H1 (cell line): ENCODE measurements around the gene ZBTB7B. TPM values are rescaled to one million over a fixed set of nuclear protein-coding genes. Genes with fewer than 3 reads are reported as not detected.
A peak's percentile ranks its signal among the peaks of the same experiment; 100 is the strongest.

Source experiments
- CTCF ChIA-PET: fragments of 300-600 bp; sonication (Branson Sonifier 250); formaldehyde crosslinking; loops from one replicate; lab custom pipeline; 2021; ENCODE audit not compliant: partially characterized antibody; lab: Charles Lee
- POLR2A ChIA-PET: fragments of 300-600 bp; sonication (Branson Sonifier 250); formaldehyde crosslinking; loops from one replicate; lab custom pipeline; 2021; ENCODE audit warnings: inconsistent platforms; ENCODE audit not compliant: partially characterized antibody; lab: Charles Lee
- DNase-seq, 2 experiments: peaks; one replicate each; pipeline versions ENCODE4 v3.0.0 to v3.0.0-alpha.2; 2010 to 2022; ENCODE audit warnings: low spot score in 2 of 2, low read depth in 1 of 2, mixed read lengths in 1 of 2
- FAIRE-seq: peaks from 2 replicates; lab custom pipeline; 2011; peaks lifted over from hg19 to GRCh38; lab: Jason Lieb, UNC
- H2AFZ ChIP-seq: 2 replicates; pipeline ENCODE4 v1.8.1; 2012; ENCODE audit warnings: low read length, inconsistent platforms
- H2AK5ac ChIP-seq: 2 replicates; pipeline ENCODE4 v1.6.1; 2013; ENCODE audit warnings: low read depth, low read length
- H2BK120ac ChIP-seq: replicated peaks from 2 replicates; pipeline ENCODE3; 2013; ENCODE audit warnings: low read depth, low read length, inconsistent platforms
- H2BK12ac ChIP-seq: 2 replicates; pipeline ENCODE4 v1.6.1; 2013; ENCODE audit warnings: low read depth, low read length
- H2BK15ac ChIP-seq: 2 replicates; pipeline ENCODE4 v1.6.1; 2013; ENCODE audit warnings: low read length
- H2BK20ac ChIP-seq: 2 replicates; pipeline ENCODE4 v1.6.1; 2013; ENCODE audit warnings: low read length
- H2BK5ac ChIP-seq: 2 replicates; pipeline ENCODE4 v1.6.1; 2013; ENCODE audit warnings: low read depth, low read length
- H3K14ac ChIP-seq: 2 replicates; pipeline ENCODE4 v1.6.1; 2013; ENCODE audit warnings: inconsistent platforms; ENCODE audit not compliant: insufficient read length
- H3K18ac ChIP-seq: 2 replicates; pipeline ENCODE4 v1.6.1; 2013; ENCODE audit warnings: low read length; ENCODE audit errors: extremely low read depth
- H3K23ac ChIP-seq: 2 replicates; pipeline ENCODE4 v1.6.1; 2013; ENCODE audit warnings: inconsistent platforms; ENCODE audit not compliant: insufficient read length
- H3K23me2 ChIP-seq: 2 replicates; pipeline ENCODE4 v1.6.1; 2013; ENCODE audit warnings: low read depth, low read length
- H3K27ac ChIP-seq: 2 replicates; pipeline ENCODE4 v1.6.1; 2011; ENCODE audit warnings: low read depth, low read length, inconsistent platforms
- H3K27me3 ChIP-seq, 4 experiments: replicated peaks in 1 of 4; 1 replicate in 1 of 4; 2 replicates in 3 of 4; pipeline versions ENCODE4 v1.6.1 to v1.8.1; 2011 to 2013; ENCODE audit warnings: low read length in 3 of 4, mild to moderate bottlenecking in 3 of 4, inconsistent platforms in 2 of 4, mixed read lengths in 2 of 4, moderate library complexity in 1 of 4; ENCODE audit not compliant: control insufficient read depth in 3 of 4, insufficient read depth in 3 of 4; ENCODE audit errors: extremely low read depth in 1 of 4
- H3K36me3 ChIP-seq, 4 experiments: 2 replicates each; pipeline versions ENCODE4 v1.6.1 to v1.8.1; 2011 to 2013; ENCODE audit warnings: mild to moderate bottlenecking in 4 of 4, low read length in 3 of 4, moderate library complexity in 2 of 4, control low read depth in 1 of 4, inconsistent platforms in 1 of 4; ENCODE audit not compliant: insufficient read depth in 4 of 4, control insufficient read depth in 2 of 4
- H3K4ac ChIP-seq: replicated peaks from 2 replicates; pipeline ENCODE3; 2013; ENCODE audit warnings: low read length, low read depth, mixed read lengths, inconsistent platforms; ENCODE audit not compliant: insufficient read length
- H3K4me1 ChIP-seq, 4 experiments: replicated peaks in 1 of 4; 1 replicate in 1 of 4; 2 replicates in 3 of 4; pipeline versions ENCODE4 v1.6.1 to v1.8.1; 2011 to 2013; ENCODE audit warnings: low read length in 3 of 4, inconsistent platforms in 2 of 4, mixed read lengths in 1 of 4; ENCODE audit not compliant: insufficient read depth in 4 of 4, control insufficient read depth in 3 of 4
- H3K4me2 ChIP-seq, 2 experiments: 2 replicates each; pipeline versions ENCODE4 v1.6.1 to v1.8.1; 2011 to 2013; ENCODE audit warnings: low read depth in 2 of 2, low read length in 2 of 2, control low read depth in 1 of 2, inconsistent platforms in 1 of 2, mild to moderate bottlenecking in 1 of 2; ENCODE audit not compliant: insufficient read depth in 1 of 2
- H3K4me3 ChIP-seq, 4 experiments: fragments of 200-600, 300-600 bp in 1 of 4; sonication (generic), shearing (Covaris generic), sonication (Bioruptor Twin) in 1 of 4; 2 replicates each; pipeline versions ENCODE4 v1.5.1 to v1.8.1; 2011 to 2016; ENCODE audit warnings: low read length in 4 of 4, low read depth in 3 of 4, control low read depth in 2 of 4, inconsistent platforms in 2 of 4, mild to moderate bottlenecking in 2 of 4, mixed read lengths in 1 of 4, moderate library complexity in 1 of 4; ENCODE audit not compliant: insufficient read depth in 2 of 4; ENCODE audit errors: extremely low read depth in 1 of 4
- H3K56ac ChIP-seq: replicated peaks from 2 replicates; pipeline ENCODE3; 2013; ENCODE audit warnings: low read depth, mild to moderate bottlenecking, mixed read lengths, low read length, inconsistent platforms; ENCODE audit not compliant: insufficient read length
- H3K79me1 ChIP-seq: 2 replicates; pipeline ENCODE4 v1.6.1; 2013; ENCODE audit warnings: low read depth, low read length, control low read depth
- H3K79me2 ChIP-seq, 2 experiments: 2 replicates each; pipeline versions ENCODE4 v1.6.1 to v1.8.1; 2012 to 2013; ENCODE audit warnings: low read length in 2 of 2, mild to moderate bottlenecking in 2 of 2, inconsistent platforms in 1 of 2; ENCODE audit not compliant: insufficient read depth in 2 of 2, control insufficient read depth in 1 of 2
- H3K9ac ChIP-seq, 4 experiments: replicated peaks in 1 of 4; 1 replicate in 1 of 4; 2 replicates in 3 of 4; pipeline versions ENCODE4 v1.6.1 to v1.8.1; 2011 to 2013; ENCODE audit warnings: low read depth in 3 of 4, low read length in 3 of 4, control low read depth in 2 of 4, mild to moderate bottlenecking in 2 of 4, moderate library complexity in 2 of 4, inconsistent platforms in 1 of 4; ENCODE audit errors: extremely low read depth in 1 of 4
- H3K9me3 ChIP-seq, 2 experiments: 2 replicates each; pipeline versions ENCODE4 v1.6.1 to v1.8.1; 2012 to 2013; ENCODE audit warnings: mild to moderate bottlenecking in 2 of 2, moderate library complexity in 2 of 2, control low read depth in 1 of 2, inconsistent platforms in 1 of 2, low read depth in 1 of 2, low read length in 1 of 2, mixed read lengths in 1 of 2; ENCODE audit not compliant: insufficient read depth in 2 of 2
- H4K20me1 ChIP-seq, 2 experiments: replicated peaks in 1 of 2; 2 replicates each; pipeline versions ENCODE3 to v1.8.1; 2011 to 2013; ENCODE audit warnings: inconsistent platforms in 2 of 2, low read length in 2 of 2, mild to moderate bottlenecking in 1 of 2; ENCODE audit not compliant: insufficient read depth in 2 of 2, control insufficient read depth in 1 of 2
- H4K5ac ChIP-seq: 2 replicates; pipeline ENCODE4 v1.6.1; 2013; ENCODE audit warnings: low read length, low read depth, mixed read lengths, inconsistent platforms; ENCODE audit not compliant: insufficient read length
- H4K8ac ChIP-seq: 2 replicates; pipeline ENCODE4 v1.8.0; 2013; ENCODE audit warnings: mild to moderate bottlenecking, moderate library complexity, low read length, inconsistent platforms; ENCODE audit not compliant: insufficient read depth; ENCODE audit errors: extremely low read depth
- H4K91ac ChIP-seq: replicated peaks from 2 replicates; pipeline ENCODE3; 2013; ENCODE audit warnings: low read length, mixed read lengths, inconsistent platforms; ENCODE audit not compliant: insufficient read length
- BRCA1 ChIP-seq: IDR thresholded peaks from 2 replicates; pipeline ENCODE4 v1.6.1; 2012; ENCODE audit warnings: low read depth, low read length, improper control_type of control experiment
- CBX5 ChIP-seq: fragments of 300-800, 300-1000 bp; sonication (generic); IDR thresholded peaks from 2 replicates; pipeline ENCODE4 v1.7.1; 2016; ENCODE audit warnings: antibody characterized with exemption, low read length, low read depth
- HDAC2 ChIP-seq, 2 experiments: fragments of 300-600 bp in 1 of 2; sonication (generic) in 1 of 2; IDR thresholded peaks; 2 replicates each; pipeline ENCODE4 v1.6.1; 2011 to 2012; ENCODE audit warnings: low read depth in 2 of 2, low read length in 2 of 2, mild to moderate bottlenecking in 2 of 2, moderate library complexity in 2 of 2, borderline replicate concordance in 1 of 2, inconsistent platforms in 1 of 2
- KDM4A ChIP-seq: IDR thresholded peaks from one replicate; pipeline ENCODE4 v1.7.1; 2012; ENCODE audit warnings: low read depth, mild to moderate bottlenecking, moderate library complexity, low read length, inconsistent platforms; ENCODE audit not compliant: severe bottlenecking
- POLR2A ChIP-seq, 2 experiments: IDR thresholded peaks; 1 replicate in 1 of 2; 2 replicates in 1 of 2; pipeline ENCODE4 v1.6.1; 2011; ENCODE audit warnings: low read depth in 2 of 2, low read length in 2 of 2, mild to moderate bottlenecking in 2 of 2; ENCODE audit errors: control extremely low read depth in 1 of 2
- RAD21 ChIP-seq, 2 experiments: IDR thresholded peaks in 1 of 2; conservative IDR thresholded peaks in 1 of 2; 2 replicates each; pipeline ENCODE4 v1.6.1; 2011; ENCODE audit warnings: low read depth in 2 of 2, low read length in 2 of 2, improper control_type of control experiment in 1 of 2, inconsistent platforms in 1 of 2, mild to moderate bottlenecking in 1 of 2, moderate library complexity in 1 of 2
- RNF2 ChIP-seq: fragments of 200-900, 300-1000 bp; sonication (generic); IDR thresholded peaks from 2 replicates; pipeline ENCODE4 v1.7.1; 2016; ENCODE audit warnings: borderline replicate concordance, low read depth, mild to moderate bottlenecking, antibody characterized with exemption, low read length; ENCODE audit not compliant: poor library complexity, severe bottlenecking; ENCODE audit errors: missing control alignments
- RXRA ChIP-seq: IDR thresholded peaks from 2 replicates; pipeline ENCODE4 v1.6.1; 2011; ENCODE audit warnings: low read depth, mild to moderate bottlenecking, low read length, moderate library complexity; ENCODE audit not compliant: insufficient read depth
- SIN3A ChIP-seq, 2 experiments: IDR thresholded peaks in 1 of 2; conservative IDR thresholded peaks in 1 of 2; 2 replicates each; pipeline ENCODE4 v1.6.1; 2011 to 2012; ENCODE audit warnings: low read length in 2 of 2, improper control_type of control experiment in 1 of 2, low read depth in 1 of 2, mild to moderate bottlenecking in 1 of 2
- SP1 ChIP-seq: IDR thresholded peaks from 2 replicates; pipeline ENCODE4 v1.6.1; 2011; ENCODE audit warnings: low read depth, low read length
- TCF12 ChIP-seq: IDR thresholded peaks from 2 replicates; pipeline ENCODE4 v1.6.1; 2011; ENCODE audit warnings: low read depth, mild to moderate bottlenecking, low read length
- WGBS, 2 experiments: shearing (Covaris generic) in 1 of 2; methylation state at CpG; one replicate each; pipeline versions ENCODE4 v1.1.6 to v1.1.7; 2013 to 2015; ENCODE audit warnings: low lambda C conversion rate in 2 of 2, mixed read lengths in 2 of 2, inconsistent platforms in 1 of 2, low coverage in 1 of 2, missing lambda C conversion rate in 1 of 2; ENCODE audit not compliant: insufficient replicate concordance in 2 of 2, insufficient coverage in 1 of 2, insufficient read length in 1 of 2; ENCODE audit errors: extremely low coverage in 1 of 2, missing lambda C conversion rate in 1 of 2; 5-methylcytosine and 5-hydroxymethylcytosine counted together
- polyA plus RNA-seq, 7 experiments: library from polyadenylated mRNA; depleted of rRNA in 3 of 7; stranded (reverse) in 5 of 7; unstranded in 2 of 7; fragments of >200 nt in 5 of 7; fragments of 200-250 nt in 2 of 7; gene quantifications; 1 replicate in 5 of 7; 2 replicates in 1 of 7; 4 replicates in 1 of 7; pipeline versions ENCODE4 v1.2.1 to v1.2.3, GENCODE V29; 2011 to 2013; ENCODE audit warnings: missing spikeins in 2 of 7, mixed read lengths in 2 of 7
- total RNA-seq: library from RNA; stranded (reverse); fragmentation: NEBNext Ultra II Directional; extraction: Animal tissue kit (Norgen Biotek cat#: 25700); gene quantifications from 2 replicates; pipeline ENCODE4 v1.2.1, GENCODE V29; 2021

The ZBTB7B gene
- total and polyA plus RNA-seq, 2 of the 8 experiments (the other 6 are each of a cell fraction or from before 2014, with no cell fraction given), result 24.5 to 36.9 TPM

GRCh38 chr1:154996966-154997701 is 5.5 kb upstream of the ZBTB7B start:
- H3K4me2 ChIP-seq, result no peak overlapping the region
- no peak overlapping the region for H3K23ac ChIP-seq
- no peak overlapping the region for H3K18ac ChIP-seq
- H3K36me3 ChIP-seq, result peaks cover 0 to 3% (median 1%) of the 10 kb centered on the region in 4 experiments; a peak in 3 of 8 replicates
- H3K27ac ChIP-seq, result no peak overlapping the region
- no peak overlapping the region for H4K8ac ChIP-seq
- DNase-seq (no peak), FAIRE-seq (no peak)
- H3K56ac ChIP-seq, result no peak overlapping the region
- POLR2A ChIA-PET, result interaction anchor here (1.3 to 42.8 kb wide), 6 partner anchors 10 to 61 kb away, joined by 3 to 702 read pairs (median 17); partner anchors contain the start of genes CKS1B, FLAD1, PBXIP1 and PMVK
- no peak overlapping the region for H2BK120ac ChIP-seq
- no peaks in the 10 kb centered on the region for H3K79me1 ChIP-seq
- H4K91ac ChIP-seq, result no peak overlapping the region
- H4K20me1 ChIP-seq, result no peaks in the 10 kb centered on the region
- 0 out of 2 replicates have a peak overlapping the region, but pooled peaks have one; percentile 72 for H2BK15ac ChIP-seq
- CTCF ChIA-PET, result interaction anchor here (0.9 to 14.0 kb wide), 14 partner anchors 18 to 169 kb away, joined by 3 to 334 read pairs (median 10); partner anchors contain the start of genes CKS1B, EFNA4, FLAD1 and PBXIP1
- peaks cover 0 to 9% (median 4%) of the 10 kb centered on the region in 4 experiments; a peak in 4 of 7 replicates for H3K4me1 ChIP-seq
- H3K4me3 ChIP-seq, result no peak overlapping the region
- no peak overlapping the region for H2BK5ac ChIP-seq
- no peak overlapping the region for H3K9ac ChIP-seq
- no peak overlapping the region for H3K4ac ChIP-seq
- no peaks in the 10 kb centered on the region for H3K27me3 ChIP-seq
- no peak overlapping the region for H2AK5ac ChIP-seq
- H3K9me3 ChIP-seq, result no peaks in the 10 kb centered on the region
- no peak overlapping the region for H2BK20ac ChIP-seq
- H2AFZ ChIP-seq, result no peak overlapping the region
- H3K79me2 ChIP-seq, result no peaks in the 10 kb centered on the region
- H4K5ac ChIP-seq, result no peak overlapping the region
- H3K14ac ChIP-seq, result no peak overlapping the region
- 92% methylated on average over 14 of the region's 15 CpGs; no CpG with 5 or more reads in 1 of the 2 experiments for WGBS, 2 experiments
- H3K23me2 ChIP-seq, result peaks cover 12% of the 10 kb centered on the region; the same call in 1 of the 2 replicates
- H2BK12ac ChIP-seq, result 0 out of 2 replicates have a peak overlapping the region, but pooled peaks have one; percentile 84
- no peak for TF ChIP-seq SP1
- no peak for TF ChIP-seq RXRA
- no peak for TF ChIP-seq RNF2
- TF ChIP-seq KDM4A, result no peak
- TF ChIP-seq SIN3A (conservative IDR thresholded peaks at IDR 0.05 in 1 of 2, IDR thresholded peaks at IDR 0.05 in 1 of 2; ENCODE audit: low read depth in 1 of 2, low read length in 2 of 2), result no peak
- no peak for TF ChIP-seq HDAC2 (IDR thresholded peaks at IDR 0.05; ENCODE audit: borderline replicate concordance in 1 of 2, low read depth in 2 of 2, low read length in 2 of 2)
- no peak for TF ChIP-seq CBX5
- no peak for TF ChIP-seq TCF12
- no peak for TF ChIP-seq BRCA1
- no peak for TF ChIP-seq RAD21 (IDR thresholded peaks at IDR 0.05 in 1 of 2, conservative IDR thresholded peaks at IDR 0.05 in 1 of 2; ENCODE audit: low read depth in 2 of 2, low read length in 2 of 2)
- no peak for TF ChIP-seq POLR2A (IDR thresholded peaks at IDR 0.05; ENCODE audit: control extremely low read depth in 1 of 2, low read depth in 2 of 2, low read length in 2 of 2)
